Lower leg skin (tissue), 3 donors: ENCODE measurements around the gene CCL5.

Experiments
- POLR2A ChIP-seq, 2 donors: fragments of 450-650 bp; IDR thresholded peaks; one replicate each; pipeline ENCODE4 v1.6.1; 2016 to 2017; ENCODE audit warnings: antibody characterized with exemption in 2 of 2, mild to moderate bottlenecking in 1 of 2, moderate library complexity in 1 of 2
- TF ChIP-seq, protein P1 (sequence below), 3 donors: fragments of 450-650 bp; IDR thresholded peaks; one replicate each; pipeline ENCODE4 v1.5.1; 2016; ENCODE audit warnings: antibody characterized with exemption in 3 of 3, mild to moderate bottlenecking in 3 of 3, moderate library complexity in 2 of 3

GRCh38 chr17:35912942-35913341 is 32.8 kb upstream of the CCL5 start:
- TF ChIP-seq POLR2A (IDR thresholded peaks at IDR 0.05) = no peak
- TF ChIP-seq, protein P1, sequence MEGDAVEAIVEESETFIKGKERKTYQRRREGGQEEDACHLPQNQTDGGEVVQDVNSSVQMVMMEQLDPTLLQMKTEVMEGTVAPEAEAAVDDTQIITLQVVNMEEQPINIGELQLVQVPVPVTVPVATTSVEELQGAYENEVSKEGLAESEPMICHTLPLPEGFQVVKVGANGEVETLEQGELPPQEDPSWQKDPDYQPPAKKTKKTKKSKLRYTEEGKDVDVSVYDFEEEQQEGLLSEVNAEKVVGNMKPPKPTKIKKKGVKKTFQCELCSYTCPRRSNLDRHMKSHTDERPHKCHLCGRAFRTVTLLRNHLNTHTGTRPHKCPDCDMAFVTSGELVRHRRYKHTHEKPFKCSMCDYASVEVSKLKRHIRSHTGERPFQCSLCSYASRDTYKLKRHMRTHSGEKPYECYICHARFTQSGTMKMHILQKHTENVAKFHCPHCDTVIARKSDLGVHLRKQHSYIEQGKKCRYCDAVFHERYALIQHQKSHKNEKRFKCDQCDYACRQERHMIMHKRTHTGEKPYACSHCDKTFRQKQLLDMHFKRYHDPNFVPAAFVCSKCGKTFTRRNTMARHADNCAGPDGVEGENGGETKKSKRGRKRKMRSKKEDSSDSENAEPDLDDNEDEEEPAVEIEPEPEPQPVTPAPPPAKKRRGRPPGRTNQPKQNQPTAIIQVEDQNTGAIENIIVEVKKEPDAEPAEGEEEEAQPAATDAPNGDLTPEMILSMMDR (IDR thresholded peaks at IDR 0.05) = no peak
